SHP77 treated with DMSO at 0.1 percent for 48 hours (cell line): Measurements from ENCODE around the gene CLDN10.

Experiments
- DNase-seq: peaks from one replicate; lab custom pipeline; 2025; lab: John Stamatoyannopoulos, UW

The CLDN10 gene

GRCh38 chr13:95603887-95604555, 51.5 kb downstream of the CLDN10 start:
- DNase-seq: peak; percentile 53

- DNase-seq: no peak
These were observed 52.0 kb downstream of the CLDN10 start for GRCh38 chr13:95604556-95604915.

DNA sequence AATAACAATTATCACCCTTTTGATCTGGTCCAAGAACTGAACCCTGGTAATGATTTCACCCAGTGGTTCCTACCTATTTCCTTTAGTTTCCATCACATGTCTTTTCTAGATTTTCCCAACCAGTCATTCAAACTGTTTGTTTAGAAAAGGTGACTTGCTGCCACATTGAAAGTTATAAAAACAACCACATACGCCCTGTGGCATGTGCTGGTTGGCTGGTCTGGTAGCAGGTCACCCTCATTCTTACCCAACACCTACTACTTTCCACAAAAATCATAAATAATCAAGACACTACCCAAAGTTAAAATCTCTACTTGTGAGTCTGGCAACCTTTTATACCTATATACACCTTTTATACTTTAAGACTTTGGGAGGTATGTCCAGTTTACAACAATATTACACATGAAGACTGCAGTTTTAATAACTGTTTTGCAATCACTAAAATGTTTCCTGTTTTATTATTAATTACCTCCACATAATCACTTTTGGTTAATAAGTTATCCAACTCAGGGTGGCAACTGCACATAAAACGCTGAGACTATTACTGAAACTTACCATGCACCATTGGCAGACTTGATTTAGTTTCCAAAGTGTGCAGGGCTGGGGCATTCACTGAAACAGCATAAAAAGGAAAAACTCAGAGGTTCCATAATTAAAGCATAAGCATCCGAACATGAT, 53.1 kb downstream of the CLDN10 start:
- no peak for DNase-seq

DNA sequence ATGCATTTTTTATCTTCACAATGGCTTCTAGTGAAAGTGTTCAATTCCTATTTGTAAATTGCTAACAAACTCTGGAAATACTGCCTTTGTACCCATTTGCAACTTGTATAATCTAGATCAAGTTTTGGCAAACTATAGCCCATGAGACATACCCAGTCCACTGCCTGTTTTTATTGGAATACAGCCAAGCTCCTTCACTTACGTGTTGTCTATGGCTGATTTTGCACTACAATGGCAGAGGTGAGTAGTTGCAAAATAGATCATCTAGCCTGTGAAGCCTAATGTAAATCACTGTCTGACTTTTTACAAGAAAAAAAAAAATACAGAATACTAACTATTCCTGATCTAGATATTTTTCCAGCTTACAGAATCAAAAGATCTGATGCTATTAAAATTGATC, 54.8 kb downstream of the CLDN10 start:
- DNase-seq: peak; percentile 66

DNA sequence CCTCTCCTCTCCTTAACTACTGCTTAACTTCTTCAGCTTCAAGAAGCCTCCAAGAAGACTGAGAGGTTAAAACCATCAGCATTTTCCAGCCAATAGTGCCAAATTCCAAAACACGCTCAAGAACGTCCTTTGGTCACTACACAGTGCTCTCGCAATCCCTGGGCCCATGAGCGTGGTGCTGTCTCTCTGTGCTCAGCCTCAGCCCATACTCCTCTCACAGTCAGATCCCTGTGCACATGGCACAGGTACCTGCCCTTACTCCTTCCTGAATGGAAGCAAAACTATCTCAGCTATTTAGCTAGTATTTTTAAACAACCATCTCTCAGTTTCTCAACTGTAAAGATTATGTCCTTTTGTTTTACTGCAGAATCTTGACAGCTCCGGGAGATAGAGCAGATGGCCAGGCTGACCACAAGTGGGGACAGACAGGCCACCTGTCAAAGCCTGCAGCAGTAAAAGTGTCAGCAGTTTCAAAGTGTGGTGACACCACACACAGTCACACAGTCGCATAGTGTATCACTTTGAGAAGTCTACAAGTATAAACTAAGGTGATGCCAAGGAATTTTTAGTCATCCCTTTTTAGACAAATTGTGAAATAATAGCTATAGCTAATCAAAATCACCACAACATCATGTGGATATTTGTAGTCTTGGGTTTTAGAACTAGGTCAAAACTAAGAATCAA, 56.3 kb downstream of the CLDN10 start:
- DNase-seq: no peak

DNA sequence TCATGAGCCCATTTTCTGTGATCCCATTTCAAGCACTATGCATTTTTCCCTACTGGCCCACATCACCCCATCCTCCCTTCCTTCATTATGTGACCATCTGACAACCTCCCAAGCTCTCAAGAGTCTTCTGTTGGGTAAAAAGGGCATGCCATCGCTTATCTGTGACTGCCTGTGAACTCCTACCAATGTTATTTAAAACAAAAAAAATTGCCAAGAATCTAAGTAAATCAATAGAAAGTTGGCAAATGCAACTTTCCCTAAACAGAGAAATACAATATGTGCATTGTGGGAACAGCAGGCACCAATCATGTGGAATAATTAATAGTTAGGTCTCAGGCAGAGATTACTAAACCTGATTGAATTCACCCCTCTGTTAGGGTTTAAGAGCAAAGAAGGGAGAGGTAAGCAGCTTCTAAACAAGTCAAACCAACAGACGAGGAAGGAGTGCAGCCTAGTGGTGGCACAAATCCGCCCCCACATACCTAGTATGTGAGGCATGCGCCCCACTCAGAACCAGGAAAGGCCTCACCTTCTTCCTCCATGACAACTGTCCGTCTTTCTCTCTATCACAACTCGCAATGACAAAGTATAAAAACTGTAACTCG, 62.2 kb downstream of the CLDN10 start:
- DNase-seq: no peak

- DNase-seq: no peak
These were observed 63.0 kb downstream of the CLDN10 start for GRCh38 chr13:95615539-95615938.

- no peak for DNase-seq
These were observed 67.7 kb downstream of the CLDN10 start for GRCh38 chr13:95620030-95620824.

GRCh38 chr13:95620825-95621498, 68.4 kb downstream of the CLDN10 start:
- DNase-seq: no peak

DNA sequence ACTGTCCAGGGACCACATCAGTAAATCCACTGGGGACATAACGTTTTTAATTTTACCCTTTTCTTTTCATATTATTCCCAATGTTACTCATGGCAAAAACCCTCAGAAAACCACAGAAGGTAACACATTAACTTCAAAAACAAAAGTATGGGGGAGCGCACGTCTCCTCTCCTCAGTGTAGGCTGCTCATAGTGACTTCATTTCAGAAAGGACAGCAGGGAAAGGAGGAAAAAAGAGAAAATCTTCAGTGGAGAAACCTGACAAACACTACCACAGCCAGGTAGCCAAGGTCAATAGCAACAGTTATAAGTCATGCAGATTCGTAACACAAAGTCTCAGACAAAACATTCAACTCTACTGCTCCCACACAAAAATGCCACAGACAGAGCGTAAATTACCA, 70.6 kb downstream of the CLDN10 start:
- DNase-seq: no peak

DNA sequence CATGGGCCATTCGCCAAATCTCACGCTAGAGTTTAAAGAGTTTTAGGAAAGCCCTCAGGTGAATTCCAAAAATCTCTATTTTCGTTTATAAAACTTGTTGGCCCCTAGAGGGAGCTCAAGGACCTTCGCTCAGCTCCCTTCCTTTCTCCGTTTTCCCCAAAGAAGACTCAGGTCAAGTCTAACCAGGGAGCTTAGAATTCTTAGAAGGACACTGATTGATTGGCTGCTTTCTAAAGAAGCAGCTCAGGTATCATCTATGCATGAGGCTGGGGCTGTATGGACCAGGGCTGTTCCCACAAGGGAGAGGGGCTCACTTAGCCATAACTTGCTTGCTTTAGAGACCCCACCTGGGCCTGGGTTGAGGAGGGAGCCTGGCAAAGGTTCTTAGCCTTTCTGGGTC, 71.5 kb downstream of the CLDN10 start:
- DNase-seq: peak; percentile 53

DNA sequence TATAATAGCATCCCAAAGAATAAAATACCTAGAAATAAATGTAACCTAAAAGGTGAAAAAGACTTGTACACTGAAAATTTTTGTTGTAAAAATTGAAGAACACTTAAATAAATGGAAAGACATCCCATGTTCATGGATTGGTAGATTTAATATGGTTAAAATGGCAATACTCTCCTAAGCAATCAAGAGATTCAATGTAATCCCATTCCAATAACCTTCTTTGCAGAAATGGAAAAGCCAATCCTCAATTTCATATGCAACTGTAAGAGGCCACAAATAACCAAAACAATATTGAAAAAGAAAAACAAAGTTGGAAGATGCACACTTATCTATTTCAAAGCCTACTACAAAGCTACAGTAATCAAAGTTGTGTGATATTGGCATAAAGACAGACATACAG, 74.2 kb downstream of the CLDN10 start:
- DNase-seq: no peak

GRCh38 chr13:95627590-95627989, 75.1 kb downstream of the CLDN10 start:
- DNase-seq: no peak

GRCh38 chr13:95628488-95628887, 76.0 kb downstream of the CLDN10 start:
- no peak for DNase-seq

DNA sequence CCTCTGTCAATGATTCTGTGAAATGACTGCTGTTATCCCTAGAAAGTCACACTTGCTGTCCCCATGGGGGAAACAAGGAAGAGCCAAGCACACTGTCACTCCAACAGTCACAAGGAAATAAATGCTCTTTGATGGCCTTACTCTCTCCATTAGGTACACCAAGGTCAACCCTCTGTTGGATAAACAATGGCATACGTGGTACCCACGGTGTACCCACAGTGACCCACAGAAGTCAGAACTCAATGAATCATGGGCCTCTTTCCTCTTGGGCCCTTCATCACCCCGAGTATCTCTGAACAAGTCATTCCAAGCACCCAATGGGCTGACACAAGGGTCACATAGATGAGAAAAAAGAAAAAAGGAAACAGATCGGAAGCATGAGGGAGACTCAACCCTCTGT, 76.6 kb downstream of the CLDN10 start:
- DNase-seq: no peak
